Neuron (in vitro differentiated cells): ENCODE measurements around the gene EPRS1.
"Not testable (repeated sequence)": the region's sequence is repeated elsewhere in the genome, so short reads cannot be mapped to it uniquely, and the experiment has no call there.

Experiments used
- H2AFZ ChIP-seq: one replicate; pipeline ENCODE4 v1.6.1; 2013; ENCODE audit warnings: low read depth, mild to moderate bottlenecking, inconsistent platforms, low read length, moderate library complexity
- H3K27me3 ChIP-seq: one replicate; pipeline ENCODE4 v1.6.1; 2013; ENCODE audit warnings: low read length; ENCODE audit not compliant: insufficient read depth
- H3K36me3 ChIP-seq: one replicate; pipeline ENCODE4 v1.6.1; 2013; ENCODE audit warnings: low read length; ENCODE audit not compliant: insufficient read depth
- H3K4me1 ChIP-seq: one replicate; pipeline ENCODE4 v1.6.1; 2013; ENCODE audit warnings: low read length; ENCODE audit not compliant: insufficient read depth
- H3K4me3 ChIP-seq: 2 replicates; pipeline ENCODE4 v1.5.1; 2013; ENCODE audit warnings: mild to moderate bottlenecking, low read length, moderate library complexity
- H3K9me3 ChIP-seq: one replicate; pipeline ENCODE4 v1.6.1; 2013; ENCODE audit warnings: low read length

EPRS1 gene

GRCh38 chr1:220046052-220046930 lies at the start of gene EPRS1:
Gene EPRS1 (minus strand): TSS chr1:220046505. CDS start chr1:220046388, 117 bp downstream.
- Histone ChIP-seq H3K4me3 (peak within 1 kb of the TSS; percentile 84), H3K36me3 (peaks cover 2% of the 10 kb centered on the region), H3K27me3 (no peaks in the 10 kb centered on the region), H3K9me3 (no peaks in the 10 kb centered on the region), H3K4me1 (peaks cover 8% of the 10 kb centered on the region), H2AFZ (peak within 1 kb of the TSS; percentile 73)

GRCh38 chr1:220094016-220094911 lies 48.0 kb upstream of the EPRS1 start, which contains the start of gene IARS2:
Gene IARS2 (plus strand): TSS chr1:220094132. CDS start chr1:220094217, 85 bp downstream.
- H3K27me3 ChIP-seq = no peaks in the 10 kb centered on the region
- H2AFZ ChIP-seq = peak within 1 kb of the TSS; percentile 98
- peak within 1 kb of the TSS; percentile 100 for H3K4me3 ChIP-seq
- no peaks in the 10 kb centered on the region for H3K9me3 ChIP-seq
- peaks cover 14% of the 10 kb centered on the region for H3K36me3 ChIP-seq
- peaks cover 14% of the 10 kb centered on the region for H3K4me1 ChIP-seq

GRCh38 chr1:220093361-220094015 lies 47.2 kb upstream of the EPRS1 start:
- peaks cover 14% of the 10 kb centered on the region for H3K4me1 ChIP-seq
- H3K36me3 ChIP-seq = peaks cover 11% of the 10 kb centered on the region
- peak overlapping the region; percentile 46 for H2AFZ ChIP-seq
- H3K4me3 ChIP-seq = peak overlapping the region; percentile 48
- H3K27me3 ChIP-seq = no peaks in the 10 kb centered on the region
- H3K9me3 ChIP-seq = no peaks in the 10 kb centered on the region

GRCh38 chr1:220092694-220093093 lies 46.4 kb upstream of the EPRS1 start:
- peaks cover 14% of the 10 kb centered on the region for H3K4me1 ChIP-seq
- H3K9me3 ChIP-seq = no peaks in the 10 kb centered on the region

GRCh38 chr1:220089650-220090556 lies 43.6 kb upstream of the EPRS1 start, which contains the start of gene BPNT1:
Gene BPNT1 (minus strand): TSS chr1:220089788. CDS start chr1:220079846, 9,942 bp downstream.
- peaks cover 13% of the 10 kb centered on the region for H3K4me1 ChIP-seq
- H3K4me3 ChIP-seq = peak within 1 kb of the TSS; percentile 62
- no peaks in the 10 kb centered on the region for H3K9me3 ChIP-seq
- no peaks in the 10 kb centered on the region for H3K27me3 ChIP-seq
- no peaks in the 10 kb centered on the region for H3K36me3 ChIP-seq
- peak within 1 kb of the TSS; percentile 91 for H2AFZ ChIP-seq

More at GRCh38 chr1:220092694-220093093, 46.4 kb upstream of the EPRS1 start:
- Histone ChIP-seq H3K4me3 (no peak overlapping the region), H3K27me3 (no peaks in the 10 kb centered on the region), H2AFZ (peak overlapping the region; percentile 46), H3K36me3 (peaks cover 7% of the 10 kb centered on the region)

- H3K27me3 ChIP-seq, H2AFZ ChIP-seq, H3K36me3 ChIP-seq, H3K9me3 ChIP-seq, H3K4me1 ChIP-seq, H3K4me3 ChIP-seq: not testable (repeated sequence)
Observed at GRCh38 chr1:220086261-220086686, 40.0 kb upstream of the EPRS1 start.

- Histone ChIP-seq H3K4me3 (no peak overlapping the region), H3K36me3 (no peaks in the 10 kb centered on the region), H2AFZ (no peak overlapping the region), H3K9me3 (no peaks in the 10 kb centered on the region), H3K27me3 (no peaks in the 10 kb centered on the region), H3K4me1 (no peaks in the 10 kb centered on the region)
Observed at GRCh38 chr1:220084460-220084859, 38.2 kb upstream of the EPRS1 start.

GRCh38 chr1:220077887-220078286 lies 31.6 kb upstream of the EPRS1 start:
- no peak overlapping the region for H3K4me3 ChIP-seq
- H3K27me3 ChIP-seq = no peaks in the 10 kb centered on the region
- H3K4me1 ChIP-seq = no peaks in the 10 kb centered on the region
- H3K36me3 ChIP-seq = peaks cover 16% of the 10 kb centered on the region
- H2AFZ ChIP-seq = no peak overlapping the region
- H3K9me3 ChIP-seq = no peaks in the 10 kb centered on the region

GRCh38 chr1:220076861-220077762 lies 30.8 kb upstream of the EPRS1 start:
- H3K4me1 ChIP-seq = no peaks in the 10 kb centered on the region

GRCh38 chr1:220067269-220068204 lies 21.2 kb upstream of the EPRS1 start:
- Histone ChIP-seq H3K9me3 (no peaks in the 10 kb centered on the region), H3K4me3 (no peak overlapping the region), H3K36me3 (peaks cover 34% of the 10 kb centered on the region), H3K27me3 (no peaks in the 10 kb centered on the region), H2AFZ (no peak overlapping the region), H3K4me1 (no peaks in the 10 kb centered on the region)

More at GRCh38 chr1:220076861-220077762, 30.8 kb upstream of the EPRS1 start:
- Histone ChIP-seq H3K9me3 (no peaks in the 10 kb centered on the region), H3K36me3 (peaks cover 24% of the 10 kb centered on the region), H3K4me3 (no peak overlapping the region), H2AFZ (no peak overlapping the region), H3K27me3 (no peaks in the 10 kb centered on the region)
